Type B pancreatic cell (in vitro differentiated cells): ENCODE measurements around the gene ABHD12. TPM values are rescaled to one million over a fixed set of nuclear protein-coding genes. Genes with fewer than 3 reads are reported as not detected.

Experiments
- DNase-seq: peaks from one replicate; pipeline ENCODE4 v3.0.0; 2021; ENCODE audit warnings: mixed read lengths; ENCODE audit not compliant: unreplicated experiment; ENCODE audit errors: extremely low spot score
- H3K27ac Mint-ChIP-seq: 2 replicates; pipeline ENCODE4 v1.8.0; 2021; ENCODE audit warnings: mild to moderate bottlenecking, mixed read lengths
- H3K27me3 Mint-ChIP-seq: 2 replicates; pipeline ENCODE4 v1.8.0; 2021; ENCODE audit warnings: mixed read lengths
- H3K36me3 Mint-ChIP-seq: 2 replicates; pipeline ENCODE4 v1.8.0; 2021; ENCODE audit warnings: mixed read lengths
- H3K4me1 Mint-ChIP-seq: one replicate; pipeline ENCODE4 v1.8.0; 2021; ENCODE audit warnings: mixed read lengths; ENCODE audit not compliant: unreplicated experiment
- H3K4me3 Mint-ChIP-seq: 2 replicates; pipeline ENCODE4 v1.8.0; 2021; ENCODE audit warnings: mild to moderate bottlenecking, mixed read lengths
- H3K9me3 Mint-ChIP-seq: 2 replicates; pipeline ENCODE4 v1.8.0; 2021; ENCODE audit warnings: mixed read lengths
- total RNA-seq: library from RNA; stranded (reverse); gene quantifications from 2 replicates; pipeline ENCODE4 v1.2.1, GENCODE V29; 2021; ENCODE audit warnings: low replicate concordance
- TF ChIP-seq, protein P1 (sequence below): fragments of 200-600 bp; sonication (generic); conservative IDR thresholded peaks from 2 replicates; pipeline ENCODE4 v1.5.0; 2021; ENCODE audit warnings: antibody characterized with exemption, mild to moderate bottlenecking

ABHD12 gene
- total RNA-seq, 1 donor from 2014 or later = 68.9 TPM

DNA sequence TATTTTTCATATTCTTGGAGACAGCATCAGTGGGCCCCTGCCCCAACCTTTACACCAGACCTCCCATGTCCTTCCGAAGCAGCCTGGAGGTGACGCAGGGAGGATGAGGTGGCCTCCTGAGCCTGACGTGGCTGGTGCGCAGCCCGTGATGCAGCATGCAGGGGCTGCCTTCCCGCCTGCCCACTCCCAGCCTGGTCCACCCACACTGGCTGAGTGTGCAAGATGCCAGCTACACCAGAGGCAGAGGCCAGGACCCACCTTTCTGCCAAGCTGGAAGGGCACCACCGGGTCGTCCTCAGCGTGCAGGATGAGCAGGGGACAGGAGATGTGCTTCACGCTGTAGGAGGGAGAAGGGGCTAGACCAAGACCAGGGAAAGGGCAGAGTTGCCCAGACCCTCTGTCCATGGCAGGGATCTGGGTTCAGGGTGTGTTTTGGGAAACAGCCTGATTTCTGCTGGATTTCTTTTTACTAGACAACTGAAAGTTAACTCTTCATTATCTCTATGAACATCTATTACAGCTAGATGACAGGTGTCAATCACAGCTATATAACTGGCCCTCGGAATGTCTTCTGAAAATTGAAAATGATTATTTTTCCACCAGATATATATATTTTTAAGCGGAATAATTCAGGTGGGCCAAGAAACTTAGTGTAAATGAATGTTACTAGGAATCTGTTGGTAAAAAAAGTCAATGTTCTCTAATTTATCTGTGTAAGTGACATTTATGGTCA, 87.2 kb downstream of the ABHD12 start:
- no peak overlapping the region for H3K27ac Mint-ChIP-seq
- TF ChIP-seq, protein P1, sequence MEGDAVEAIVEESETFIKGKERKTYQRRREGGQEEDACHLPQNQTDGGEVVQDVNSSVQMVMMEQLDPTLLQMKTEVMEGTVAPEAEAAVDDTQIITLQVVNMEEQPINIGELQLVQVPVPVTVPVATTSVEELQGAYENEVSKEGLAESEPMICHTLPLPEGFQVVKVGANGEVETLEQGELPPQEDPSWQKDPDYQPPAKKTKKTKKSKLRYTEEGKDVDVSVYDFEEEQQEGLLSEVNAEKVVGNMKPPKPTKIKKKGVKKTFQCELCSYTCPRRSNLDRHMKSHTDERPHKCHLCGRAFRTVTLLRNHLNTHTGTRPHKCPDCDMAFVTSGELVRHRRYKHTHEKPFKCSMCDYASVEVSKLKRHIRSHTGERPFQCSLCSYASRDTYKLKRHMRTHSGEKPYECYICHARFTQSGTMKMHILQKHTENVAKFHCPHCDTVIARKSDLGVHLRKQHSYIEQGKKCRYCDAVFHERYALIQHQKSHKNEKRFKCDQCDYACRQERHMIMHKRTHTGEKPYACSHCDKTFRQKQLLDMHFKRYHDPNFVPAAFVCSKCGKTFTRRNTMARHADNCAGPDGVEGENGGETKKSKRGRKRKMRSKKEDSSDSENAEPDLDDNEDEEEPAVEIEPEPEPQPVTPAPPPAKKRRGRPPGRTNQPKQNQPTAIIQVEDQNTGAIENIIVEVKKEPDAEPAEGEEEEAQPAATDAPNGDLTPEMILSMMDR = no peak
- no peak overlapping the region for H3K4me3 Mint-ChIP-seq
- H3K4me1 Mint-ChIP-seq = no peaks in the 10 kb centered on the region
- peaks cover 7% of the 10 kb centered on the region for H3K36me3 Mint-ChIP-seq
- DNase-seq = no peak
- no peaks in the 10 kb centered on the region for H3K9me3 Mint-ChIP-seq
- no peaks in the 10 kb centered on the region for H3K27me3 Mint-ChIP-seq

DNA sequence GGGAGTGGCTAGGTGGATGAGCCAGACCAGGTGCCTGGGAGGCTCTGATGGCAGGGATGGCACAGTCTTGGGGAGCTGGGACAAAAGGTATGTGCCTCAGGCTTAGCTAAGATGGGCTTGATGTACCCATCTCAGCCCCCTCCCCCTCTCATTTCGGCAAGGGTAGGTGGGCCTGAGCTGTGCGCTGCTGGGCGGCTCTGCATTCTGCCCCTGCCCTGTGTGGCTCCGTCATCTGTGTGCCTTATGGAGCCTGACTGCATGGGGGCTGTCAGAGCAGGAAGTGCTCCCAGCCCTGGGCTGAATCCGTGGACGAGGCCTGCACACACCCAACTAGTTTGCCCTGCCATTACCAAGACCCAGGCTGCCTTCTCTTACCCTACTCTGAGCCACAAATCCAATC, 88.0 kb downstream of the ABHD12 start:
- Mint-ChIP-seq H3K27ac (no peak overlapping the region), H3K9me3 (no peaks in the 10 kb centered on the region), H3K27me3 (no peaks in the 10 kb centered on the region), H3K4me1 (no peaks in the 10 kb centered on the region), H3K4me3 (no peak overlapping the region), H3K36me3 (peaks cover 7% of the 10 kb centered on the region)
- DNase-seq = no peak
- TF ChIP-seq, protein P1 = no peak

DNA sequence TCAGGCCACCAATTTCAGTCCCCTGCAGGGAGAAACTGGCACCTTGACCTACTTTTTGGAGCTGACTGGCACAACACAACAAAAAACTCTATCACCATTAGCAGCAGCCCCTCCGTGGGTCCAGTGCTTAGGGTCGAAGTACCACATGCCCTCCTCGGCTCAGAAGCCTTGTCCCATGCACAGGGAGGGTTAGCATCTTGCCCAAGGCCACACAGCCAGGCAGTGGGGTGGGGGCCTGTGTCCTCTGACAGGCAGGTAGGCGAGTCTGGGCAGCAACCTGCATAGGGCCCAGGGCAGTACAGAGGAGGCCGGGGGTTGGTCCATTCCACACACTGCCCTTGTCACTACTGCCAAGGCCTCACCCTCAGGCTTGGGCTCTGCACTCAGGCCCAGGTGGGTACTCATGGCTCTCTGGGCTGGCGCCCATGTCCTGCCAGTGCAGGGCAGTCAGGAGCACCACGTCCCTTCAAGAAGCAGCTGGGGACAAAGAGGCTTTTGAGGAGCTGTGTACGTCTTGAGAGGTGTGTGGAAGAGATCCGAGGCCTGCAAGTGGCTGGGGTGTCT, 89.2 kb downstream of the ABHD12 start:
- TF ChIP-seq, protein P1 = no peak
- Mint-ChIP-seq H3K4me3 (no peak overlapping the region), H3K27ac (no peak overlapping the region), H3K27me3 (no peaks in the 10 kb centered on the region), H3K36me3 (peaks cover under 1% of the 10 kb centered on the region), H3K9me3 (no peaks in the 10 kb centered on the region), H3K4me1 (no peaks in the 10 kb centered on the region)
- DNase-seq = no peak

DNA sequence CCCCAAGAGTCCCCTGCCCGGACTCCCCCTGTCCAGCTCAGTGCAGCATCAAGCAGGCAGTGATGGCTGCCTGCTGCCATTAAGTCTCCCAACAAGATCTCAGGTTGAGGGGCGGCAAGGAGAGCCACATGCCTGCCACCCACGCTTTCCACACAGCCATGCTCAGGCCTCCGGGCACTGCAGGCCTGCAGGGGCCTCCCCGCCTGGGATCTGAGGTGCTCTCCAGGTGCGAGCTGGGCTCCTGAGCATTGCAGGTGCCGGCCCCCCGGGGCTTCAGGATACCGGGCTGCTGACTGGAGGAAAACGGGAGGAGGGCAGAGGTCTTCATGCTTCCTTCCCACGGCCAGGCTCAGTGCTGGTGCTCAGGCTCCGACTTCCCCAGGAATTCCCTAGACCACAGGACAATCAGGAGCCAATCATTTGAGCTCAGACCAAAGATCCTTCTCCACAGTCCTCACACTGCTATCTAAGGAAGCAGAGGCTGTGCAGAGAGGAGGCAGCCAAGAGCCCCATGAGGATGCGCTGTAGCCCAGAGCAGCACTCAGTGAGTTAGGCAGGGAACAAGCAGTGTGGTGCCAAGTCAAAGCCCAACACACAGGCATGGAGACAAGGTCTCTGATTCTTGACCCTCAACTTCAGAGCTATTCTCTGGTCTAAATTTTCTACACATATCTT, 90.0 kb downstream of the ABHD12 start:
- TF ChIP-seq, protein P1 = no peak
- Mint-ChIP-seq H3K4me3 (no peak overlapping the region), H3K36me3 (no peaks in the 10 kb centered on the region), H3K27ac (no peak overlapping the region), H3K27me3 (no peaks in the 10 kb centered on the region), H3K9me3 (no peaks in the 10 kb centered on the region), H3K4me1 (no peaks in the 10 kb centered on the region)
- DNase-seq = no peak

DNA sequence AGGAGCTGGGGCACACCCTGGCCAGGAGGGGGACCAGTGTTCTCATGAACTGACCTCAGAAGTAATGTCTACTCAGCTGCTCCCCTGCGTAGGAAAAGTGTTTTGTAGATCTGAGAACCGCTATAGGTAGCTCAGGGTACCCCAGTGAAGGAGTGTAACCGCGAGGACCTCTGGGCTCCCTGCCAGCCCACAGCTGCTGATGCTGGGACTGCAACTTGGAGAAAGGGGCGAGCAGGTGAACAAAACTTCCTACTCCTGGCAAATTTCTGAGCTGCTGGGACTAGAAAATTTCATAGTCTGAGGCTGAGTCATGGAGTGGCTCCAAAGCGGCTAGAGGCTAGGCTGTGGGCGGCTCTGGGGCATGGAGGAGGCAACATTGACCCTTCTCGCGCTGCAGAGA, 90.8 kb downstream of the ABHD12 start:
- H3K4me3 Mint-ChIP-seq = no peak overlapping the region
- H3K4me1 Mint-ChIP-seq = no peaks in the 10 kb centered on the region
- no peaks in the 10 kb centered on the region for H3K27me3 Mint-ChIP-seq
- no peak overlapping the region for H3K27ac Mint-ChIP-seq
- H3K36me3 Mint-ChIP-seq = no peaks in the 10 kb centered on the region
- no peaks in the 10 kb centered on the region for H3K9me3 Mint-ChIP-seq
- TF ChIP-seq, protein P1 = no peak
- no peak for DNase-seq
